EL (cell line): ENCODE data around the gene NFIC.
A peak's percentile ranks its signal among the peaks of the same experiment; 100 is the strongest.
"Not testable (repeated sequence)": the region's sequence is repeated elsewhere in the genome, so short reads cannot be mapped to it uniquely, and the experiment has no call there.

Experiments used
- DNase-seq: peaks from one replicate; pipeline ENCODE4 v3.0.0-alpha.2; 2016

NFIC gene

GRCh38 chr19:3338541-3339181, 27.7 kb upstream of the NFIC start:
- no peak for DNase-seq

- DNase-seq = no peak
Measured at GRCh38 chr19:3340340-3340739, 26.0 kb upstream of the NFIC start.

DNA sequence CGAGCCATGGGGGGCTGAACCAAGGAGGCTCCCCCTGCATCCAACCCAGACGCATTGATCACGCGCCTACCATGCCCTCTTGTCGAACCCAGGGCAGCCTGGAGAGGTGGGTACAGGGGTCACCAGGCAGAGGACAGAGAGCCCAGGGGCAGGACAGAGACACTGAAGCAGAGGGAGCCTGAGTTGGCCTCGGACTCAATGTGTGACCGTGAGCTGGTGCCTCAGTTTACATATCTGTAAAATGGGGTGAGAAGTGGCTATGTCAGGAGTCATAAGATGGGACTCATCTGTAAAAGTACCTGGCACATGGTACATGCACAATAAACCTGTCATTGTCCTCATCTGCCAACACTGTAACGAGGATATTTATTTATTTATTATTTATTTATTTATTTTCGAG, 24.1 kb upstream of the NFIC start:
- no peak for DNase-seq

DNA sequence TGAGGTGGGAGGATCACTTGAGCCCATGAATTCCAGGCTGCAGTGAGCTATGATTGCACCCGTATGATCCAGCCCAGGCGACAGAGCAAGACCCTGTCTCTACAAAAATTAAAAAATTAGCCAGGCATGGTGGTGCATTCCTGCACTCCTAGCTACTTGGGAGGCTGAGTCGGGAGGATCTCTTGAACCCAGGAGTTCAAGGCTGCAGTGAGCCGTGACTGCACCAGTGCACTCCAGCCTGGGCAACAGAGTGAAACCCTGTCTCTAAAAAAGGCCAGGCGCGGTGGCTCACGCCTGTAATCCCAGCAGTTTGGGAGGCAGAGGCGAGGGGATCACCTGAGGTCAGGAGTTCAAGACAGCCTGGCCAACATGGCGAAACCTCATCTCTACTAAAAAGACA, 23.4 kb upstream of the NFIC start:
- not testable (repeated sequence) for DNase-seq

- DNase-seq = peak; percentile 79
Measured at GRCh38 chr19:3343619-3344502, 22.5 kb upstream of the NFIC start.

DNA sequence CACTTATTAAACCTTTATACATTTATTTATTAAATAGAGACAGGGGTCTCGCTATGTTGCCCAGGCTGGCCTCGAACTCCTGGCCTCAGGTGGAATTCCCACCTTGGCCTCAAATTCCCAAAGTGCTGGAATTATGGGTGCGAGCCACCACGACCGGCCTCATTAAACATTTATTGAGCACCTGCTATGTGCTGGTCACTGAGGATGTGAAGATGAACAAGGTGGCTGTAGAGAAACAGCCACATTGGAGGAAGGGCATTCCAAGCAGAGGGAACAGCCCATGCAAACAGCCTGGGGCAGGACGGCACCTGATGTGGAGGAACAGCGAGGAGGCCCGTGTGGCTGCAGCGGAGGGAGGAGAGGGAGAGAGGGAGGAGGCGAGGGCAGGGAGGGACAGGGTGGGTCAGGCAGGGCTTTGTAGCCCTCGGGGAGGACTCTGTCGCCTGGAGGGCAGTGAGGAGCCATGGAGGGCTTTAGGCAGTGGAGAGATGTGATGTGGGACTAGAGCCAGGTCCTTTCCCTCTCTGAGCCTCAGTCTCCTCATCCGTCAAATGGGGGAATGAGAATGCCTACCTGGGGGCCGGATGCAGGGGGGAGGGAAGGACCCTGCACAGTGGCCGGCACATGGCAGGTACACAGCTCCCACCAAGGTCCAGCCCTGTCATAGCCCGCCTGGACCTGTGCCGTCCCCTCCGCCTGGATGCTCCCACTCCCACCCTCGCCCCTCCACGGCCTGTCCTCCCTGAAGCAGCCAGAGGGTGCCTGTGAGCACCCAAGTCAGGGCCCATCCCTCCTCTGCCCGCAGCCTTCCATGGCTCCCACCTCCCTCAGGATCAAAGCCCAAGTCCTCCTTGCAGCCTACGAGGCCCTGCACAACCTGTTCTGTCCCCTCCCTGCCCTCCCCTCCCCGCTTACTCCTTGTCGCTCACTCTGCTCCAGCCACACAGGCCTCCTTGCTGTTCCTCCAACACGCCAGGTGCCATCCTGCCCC, 21.5 kb upstream of the NFIC start:
- no peak for DNase-seq

- no peak for DNase-seq
Measured at GRCh38 chr19:3345850-3346460, 20.4 kb upstream of the NFIC start.

- peak; percentile 69 for DNase-seq
Measured at GRCh38 chr19:3346677-3347353, 19.6 kb upstream of the NFIC start.

DNA sequence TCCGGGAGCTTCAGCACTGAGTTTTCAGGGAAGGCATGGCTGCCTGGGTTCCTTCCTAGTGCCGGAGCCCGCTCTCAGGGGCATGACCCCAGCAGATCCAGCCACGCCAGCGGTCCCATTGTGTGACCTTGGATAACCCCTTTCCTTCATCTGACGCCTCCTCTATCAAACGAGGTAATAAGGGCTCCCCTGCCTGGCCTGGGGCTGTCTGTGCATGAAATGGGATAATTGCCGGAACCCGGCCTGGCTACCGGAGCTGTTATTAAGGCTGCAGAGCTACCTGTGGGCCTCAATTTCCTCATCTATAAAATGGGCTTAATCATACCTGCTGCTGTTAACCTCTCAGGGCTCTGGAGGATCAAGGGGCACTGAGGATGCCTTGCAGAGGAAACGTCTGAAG, 18.3 kb upstream of the NFIC start:
- no peak for DNase-seq

DNA sequence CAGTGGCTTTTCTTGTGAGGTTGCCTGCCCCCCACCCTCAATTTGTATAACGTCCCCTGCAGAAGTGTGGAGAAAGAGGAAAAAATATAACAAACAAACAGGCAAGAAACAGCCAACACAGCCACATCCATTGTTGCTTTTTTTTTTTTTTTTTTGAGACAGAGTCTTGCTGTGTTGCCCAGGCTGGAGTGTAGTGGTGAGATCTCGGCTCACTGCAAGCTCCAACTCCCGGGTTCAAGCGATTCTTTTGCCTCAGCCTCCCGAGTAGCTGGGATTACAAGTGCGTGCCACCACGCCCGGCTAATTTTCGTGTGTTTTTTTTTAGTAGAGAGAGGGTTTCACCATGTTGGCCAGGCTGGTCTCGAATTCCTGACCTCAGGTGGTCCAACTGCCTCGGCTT, 17.9 kb upstream of the NFIC start:
- not testable (repeated sequence) for DNase-seq

DNA sequence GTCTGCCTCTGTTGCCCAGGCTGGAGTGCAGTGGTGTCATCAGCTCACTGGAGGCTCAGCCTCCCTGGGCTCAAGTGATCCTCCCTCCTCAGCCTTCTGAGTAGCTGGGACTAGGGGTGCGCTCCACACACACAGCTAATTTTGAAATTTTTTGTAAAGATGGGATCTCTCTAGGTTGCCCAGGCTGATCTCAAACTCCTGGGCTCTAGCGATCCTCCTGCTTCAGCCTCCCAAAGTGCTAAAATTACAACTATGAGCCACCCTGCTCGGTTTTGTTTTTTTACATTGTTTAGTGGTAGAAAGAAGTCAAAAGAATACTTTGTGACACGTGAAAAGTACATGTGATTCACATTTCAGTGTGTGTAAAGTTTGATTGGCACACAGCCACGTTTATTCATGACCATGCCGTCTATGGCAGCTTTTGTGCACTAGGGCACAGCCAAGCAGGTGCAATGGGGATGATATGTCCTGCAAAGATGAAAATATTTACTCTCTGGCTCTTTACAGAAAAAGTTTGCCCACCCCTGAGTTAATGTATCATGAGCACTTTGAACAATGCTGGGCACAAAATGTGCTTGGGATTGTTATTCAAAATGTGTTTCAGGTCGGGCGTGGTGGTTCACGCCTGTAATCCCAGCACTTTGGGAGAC, 16.2 kb upstream of the NFIC start:
- DNase-seq = no peak

DNA sequence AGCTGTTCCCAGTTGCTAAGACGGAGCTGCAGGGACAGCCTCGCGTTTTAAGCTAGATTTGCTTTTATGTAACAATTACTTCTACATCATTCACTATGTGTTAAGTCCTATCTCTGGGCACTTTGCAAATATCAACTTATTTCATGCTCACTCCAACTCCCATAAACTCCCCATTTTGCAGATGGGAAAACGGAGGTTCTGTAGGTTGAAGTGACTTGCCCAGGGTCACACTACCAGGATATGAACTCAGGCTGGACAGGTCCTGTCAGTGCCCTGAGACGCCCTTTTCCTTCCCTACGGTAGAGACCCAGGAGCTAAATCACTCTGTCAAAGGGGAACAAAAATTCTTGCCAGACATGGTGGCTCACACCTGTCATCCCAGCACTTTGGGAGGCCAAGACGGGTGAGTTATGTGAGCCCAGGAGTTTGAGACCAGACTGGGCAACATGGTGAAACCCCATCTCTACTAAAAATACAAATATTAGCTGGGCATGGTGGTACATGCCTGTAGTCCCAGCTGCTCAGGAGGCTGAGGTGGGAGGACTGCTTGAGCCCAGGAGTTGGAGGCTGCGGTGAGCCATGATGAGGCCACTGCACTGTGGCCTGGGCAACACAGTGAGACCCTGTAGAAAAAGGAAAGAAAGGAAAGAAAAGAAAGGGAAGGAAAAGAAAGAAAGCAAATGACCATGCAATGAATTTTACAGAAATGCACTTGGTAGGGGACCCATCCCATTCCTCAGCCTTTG, 14.5 kb upstream of the NFIC start:
- no peak for DNase-seq

GRCh38 chr19:3353493-3353892, 12.9 kb upstream of the NFIC start:
- no peak for DNase-seq

GRCh38 chr19:3356805-3357204, 9.6 kb upstream of the NFIC start:
- DNase-seq = no peak

GRCh38 chr19:3357271-3357991, 9.0 kb upstream of the NFIC start:
- no peak for DNase-seq

- DNase-seq = peak; percentile 30
Measured at GRCh38 chr19:3357992-3358688, 8.2 kb upstream of the NFIC start.

GRCh38 chr19:3358689-3359014, 7.7 kb upstream of the NFIC start:
- DNase-seq = no peak

DNA sequence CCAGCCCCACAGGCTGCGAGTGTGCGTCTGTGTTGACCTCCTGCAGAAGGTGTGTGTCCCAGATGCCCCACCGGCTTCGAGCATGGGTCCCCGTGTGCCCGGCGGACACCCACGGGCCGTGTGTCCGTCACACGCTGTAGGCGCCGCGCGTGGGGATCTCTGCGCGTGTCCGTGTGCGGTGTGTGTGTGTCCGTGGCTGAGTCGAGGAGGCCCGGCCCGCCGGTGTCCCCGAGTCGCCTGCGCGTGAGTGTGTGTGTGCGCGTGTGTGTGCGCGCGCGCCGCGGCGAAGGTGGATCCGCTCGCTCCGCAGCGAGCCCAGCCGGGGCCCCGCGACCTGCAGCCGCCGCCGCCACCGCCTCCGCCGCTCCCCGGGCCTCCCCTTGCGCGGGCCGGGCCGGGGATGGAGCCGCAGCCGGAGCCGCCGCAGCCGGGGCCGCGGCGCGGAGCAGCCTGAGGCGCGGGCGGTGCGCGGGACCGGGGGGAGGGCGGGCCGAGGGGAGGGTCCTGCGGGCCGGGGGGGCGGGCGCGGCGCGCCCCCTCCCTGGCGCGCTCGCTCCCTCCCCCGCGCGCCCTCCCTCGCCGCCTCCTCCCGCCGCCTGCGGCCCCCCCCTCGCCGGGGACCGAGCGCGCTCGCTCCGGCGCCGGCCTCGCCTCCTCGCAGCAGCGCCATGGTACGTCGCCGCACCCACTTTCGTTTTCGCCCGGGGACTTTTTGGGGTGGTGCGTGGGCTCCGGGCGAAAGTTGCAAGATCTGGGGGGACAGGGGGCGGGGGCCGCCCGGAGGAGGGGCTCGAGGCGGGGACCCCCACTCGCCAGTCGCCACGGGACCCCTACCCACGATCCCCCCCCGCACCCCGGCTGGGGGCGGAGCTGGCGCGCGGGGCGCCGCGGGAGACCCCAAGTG, 7.1 kb upstream of the NFIC start:
- DNase-seq = peak; percentile 54
